HepG2 (cell line): Measurements from ENCODE around the gene DPCD.

ENCODE experiments used
- AHR ChIP-seq: IDR thresholded peaks from 2 replicates; pipeline ENCODE4 v1.6.1; 2018; ENCODE audit warnings: missing genetic modification reagents, missing compliant biosample characterization
- CBFB ChIP-seq: sonication (generic); formaldehyde crosslinking; IDR thresholded peaks from 2 replicates; pipeline ENCODE4 v1.4.0; 2020; ENCODE audit warnings: missing genetic modification reagents
- EZH2 ChIP-seq: conservative IDR thresholded peaks from 2 replicates; pipeline ENCODE4 v1.6.1; 2012; ENCODE audit warnings: mild to moderate bottlenecking, low read depth, low read length, moderate library complexity
- FOXP1 ChIP-seq, 2 experiments: fragments of 450-650 bp in 1 of 2; IDR thresholded peaks; 2 replicates each; pipeline ENCODE4 v1.6.1; 2017 to 2018; ENCODE audit warnings: antibody characterized with exemption in 1 of 2
- HOXA7 ChIP-seq: sonication (generic); formaldehyde crosslinking; IDR thresholded peaks from 2 replicates; pipeline ENCODE4 v1.8.1; 2022; ENCODE audit warnings: mild to moderate bottlenecking, missing genetic modification reagents, moderate library complexity
- NONO ChIP-seq, 2 experiments: fragments of 450-650 bp in 1 of 2; sonication (generic) in 1 of 2; formaldehyde crosslinking in 1 of 2; IDR thresholded peaks in 1 of 2; conservative IDR thresholded peaks in 1 of 2; 2 replicates each; pipeline versions ENCODE4 v1.6.1 to v1.8.0; 2017 to 2022; ENCODE audit warnings: mild to moderate bottlenecking in 1 of 2, missing genetic modification reagents in 1 of 2, moderate library complexity in 1 of 2
- RXRA ChIP-seq: sonication (generic); formaldehyde crosslinking; IDR thresholded peaks from 2 replicates; pipeline ENCODE4 v1.5.1; 2020; ENCODE audit warnings: missing genetic modification reagents
- YY1 ChIP-seq: IDR thresholded peaks from 2 replicates; pipeline ENCODE4 v1.6.1; 2011; ENCODE audit warnings: low read length, low read depth, moderate library complexity, mild to moderate bottlenecking; ENCODE audit not compliant: insufficient read depth, insufficient replicate concordance
- ZNF550 ChIP-seq: sonication (generic); formaldehyde crosslinking; IDR thresholded peaks from 2 replicates; pipeline ENCODE4 v1.4.0; 2020; ENCODE audit warnings: mild to moderate bottlenecking, missing genetic modification reagents, borderline replicate concordance
- ZNF83 ChIP-seq: sonication (generic); formaldehyde crosslinking; IDR thresholded peaks from 2 replicates; pipeline ENCODE4 v1.4.0; 2020; ENCODE audit warnings: missing genetic modification reagents, mild to moderate bottlenecking, borderline replicate concordance
- TF ChIP-seq, protein P1 (sequence below): sonication (generic); formaldehyde crosslinking; IDR thresholded peaks from 2 replicates; pipeline ENCODE4 v1.5.0; 2020; ENCODE audit warnings: mild to moderate bottlenecking, missing genetic modification reagents, moderate library complexity
- TF ChIP-seq, protein P2 (sequence below): sonication (generic); formaldehyde crosslinking; IDR thresholded peaks from 2 replicates; pipeline ENCODE4 v1.8.0; 2022; ENCODE audit warnings: mild to moderate bottlenecking, missing genetic modification reagents; ENCODE audit not compliant: insufficient replicate concordance
- TF ChIP-seq, protein P3 (sequence below): sonication (generic); formaldehyde crosslinking; IDR thresholded peaks from 2 replicates; pipeline ENCODE4 v1.5.1; 2020; ENCODE audit warnings: mild to moderate bottlenecking, missing genetic modification reagents

DNA sequence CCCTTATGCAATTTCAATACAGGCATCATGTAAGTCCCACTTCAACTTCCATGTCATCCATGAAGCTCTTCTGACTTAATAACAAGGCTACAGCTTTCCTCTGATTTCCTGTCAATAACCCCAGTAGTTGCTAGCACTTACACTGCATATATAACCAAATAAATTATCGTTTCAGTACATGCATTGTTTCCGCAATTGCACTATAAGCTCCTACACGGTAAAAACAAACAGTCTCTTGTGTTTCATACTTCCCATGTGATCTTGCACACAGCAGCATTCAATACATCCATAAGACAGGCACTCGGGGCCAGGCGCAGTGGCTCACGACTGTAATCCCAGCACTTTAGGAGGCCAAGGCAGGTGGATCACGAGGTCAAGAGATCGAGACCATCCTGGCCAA is 65.4 kb downstream of the DPCD start:
- no peak for TF ChIP-seq EZH2
- TF ChIP-seq, protein P1, sequence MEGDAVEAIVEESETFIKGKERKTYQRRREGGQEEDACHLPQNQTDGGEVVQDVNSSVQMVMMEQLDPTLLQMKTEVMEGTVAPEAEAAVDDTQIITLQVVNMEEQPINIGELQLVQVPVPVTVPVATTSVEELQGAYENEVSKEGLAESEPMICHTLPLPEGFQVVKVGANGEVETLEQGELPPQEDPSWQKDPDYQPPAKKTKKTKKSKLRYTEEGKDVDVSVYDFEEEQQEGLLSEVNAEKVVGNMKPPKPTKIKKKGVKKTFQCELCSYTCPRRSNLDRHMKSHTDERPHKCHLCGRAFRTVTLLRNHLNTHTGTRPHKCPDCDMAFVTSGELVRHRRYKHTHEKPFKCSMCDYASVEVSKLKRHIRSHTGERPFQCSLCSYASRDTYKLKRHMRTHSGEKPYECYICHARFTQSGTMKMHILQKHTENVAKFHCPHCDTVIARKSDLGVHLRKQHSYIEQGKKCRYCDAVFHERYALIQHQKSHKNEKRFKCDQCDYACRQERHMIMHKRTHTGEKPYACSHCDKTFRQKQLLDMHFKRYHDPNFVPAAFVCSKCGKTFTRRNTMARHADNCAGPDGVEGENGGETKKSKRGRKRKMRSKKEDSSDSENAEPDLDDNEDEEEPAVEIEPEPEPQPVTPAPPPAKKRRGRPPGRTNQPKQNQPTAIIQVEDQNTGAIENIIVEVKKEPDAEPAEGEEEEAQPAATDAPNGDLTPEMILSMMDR, result no peak
- no peak for TF ChIP-seq AHR
- no peak for TF ChIP-seq FOXP1 (IDR thresholded peaks at IDR 0.05)
- TF ChIP-seq FOXP1 (CRISPR knock-in tag; IDR thresholded peaks at IDR 0.05), result no peak
- no peak for TF ChIP-seq HOXA7 (CRISPR knock-in tag)
- TF ChIP-seq, protein P2, sequence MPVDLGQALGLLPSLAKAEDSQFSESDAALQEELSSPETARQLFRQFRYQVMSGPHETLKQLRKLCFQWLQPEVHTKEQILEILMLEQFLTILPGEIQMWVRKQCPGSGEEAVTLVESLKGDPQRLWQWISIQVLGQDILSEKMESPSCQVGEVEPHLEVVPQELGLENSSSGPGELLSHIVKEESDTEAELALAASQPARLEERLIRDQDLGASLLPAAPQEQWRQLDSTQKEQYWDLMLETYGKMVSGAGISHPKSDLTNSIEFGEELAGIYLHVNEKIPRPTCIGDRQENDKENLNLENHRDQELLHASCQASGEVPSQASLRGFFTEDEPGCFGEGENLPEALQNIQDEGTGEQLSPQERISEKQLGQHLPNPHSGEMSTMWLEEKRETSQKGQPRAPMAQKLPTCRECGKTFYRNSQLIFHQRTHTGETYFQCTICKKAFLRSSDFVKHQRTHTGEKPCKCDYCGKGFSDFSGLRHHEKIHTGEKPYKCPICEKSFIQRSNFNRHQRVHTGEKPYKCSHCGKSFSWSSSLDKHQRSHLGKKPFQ (CRISPR knock-in tag), result no peak
- no peak for TF ChIP-seq CBFB (CRISPR knock-in tag)
- TF ChIP-seq, protein P3, sequence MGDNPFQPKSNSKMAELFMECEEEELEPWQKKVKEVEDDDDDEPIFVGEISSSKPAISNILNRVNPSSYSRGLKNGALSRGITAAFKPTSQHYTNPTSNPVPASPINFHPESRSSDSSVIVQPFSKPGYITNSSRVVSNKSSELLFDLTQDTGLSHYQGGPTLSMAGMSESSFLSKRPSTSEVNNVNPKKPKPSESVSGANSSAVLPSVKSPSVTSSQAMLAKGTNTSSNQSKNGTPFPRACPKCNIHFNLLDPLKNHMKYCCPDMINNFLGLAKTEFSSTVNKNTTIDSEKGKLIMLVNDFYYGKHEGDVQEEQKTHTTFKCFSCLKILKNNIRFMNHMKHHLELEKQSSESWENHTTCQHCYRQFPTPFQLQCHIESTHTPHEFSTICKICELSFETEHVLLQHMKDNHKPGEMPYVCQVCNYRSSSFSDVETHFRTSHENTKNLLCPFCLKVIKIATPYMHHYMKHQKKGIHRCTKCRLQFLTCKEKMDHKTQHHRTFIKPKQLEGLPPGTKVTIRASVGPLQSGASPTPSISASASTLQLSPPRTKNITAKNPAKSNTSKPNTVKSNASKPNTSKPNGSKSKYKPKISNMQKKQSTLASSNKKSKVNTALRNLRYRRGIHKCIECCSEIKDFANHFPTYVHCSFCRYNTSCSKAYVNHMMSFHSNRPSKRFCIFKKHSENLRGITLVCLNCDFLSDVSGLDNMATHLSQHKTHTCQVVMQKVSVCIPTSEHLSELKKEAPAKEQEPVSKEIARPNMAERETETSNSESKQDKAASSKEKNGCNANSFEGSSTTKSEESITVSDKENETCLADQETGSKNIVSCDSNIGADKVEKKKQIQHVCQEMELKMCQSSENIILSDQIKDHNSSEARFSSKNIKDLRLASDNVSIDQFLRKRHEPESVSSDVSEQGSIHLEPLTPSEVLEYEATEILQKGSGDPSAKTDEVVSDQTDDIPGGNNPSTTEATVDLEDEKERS (CRISPR knock-in tag), result no peak
- no peak for TF ChIP-seq ZNF550 (CRISPR knock-in tag)
- TF ChIP-seq YY1, result no peak
- no peak for TF ChIP-seq ZNF83
- TF ChIP-seq NONO (IDR thresholded peaks at IDR 0.05), result no peak
- no peak for TF ChIP-seq NONO (CRISPR knock-in tag; conservative IDR thresholded peaks at IDR 0.05)
- TF ChIP-seq RXRA (CRISPR knock-in tag), result no peak
